Medulla oblongata (tissue), 1 donor: Measurements from ENCODE around the gene IFITM10.

Experiments
- DNase-seq: peaks from one replicate; pipeline ENCODE4 v3.0.0-alpha.2; 2015; ENCODE audit errors: extremely low spot score

Gene IFITM10

DNA sequence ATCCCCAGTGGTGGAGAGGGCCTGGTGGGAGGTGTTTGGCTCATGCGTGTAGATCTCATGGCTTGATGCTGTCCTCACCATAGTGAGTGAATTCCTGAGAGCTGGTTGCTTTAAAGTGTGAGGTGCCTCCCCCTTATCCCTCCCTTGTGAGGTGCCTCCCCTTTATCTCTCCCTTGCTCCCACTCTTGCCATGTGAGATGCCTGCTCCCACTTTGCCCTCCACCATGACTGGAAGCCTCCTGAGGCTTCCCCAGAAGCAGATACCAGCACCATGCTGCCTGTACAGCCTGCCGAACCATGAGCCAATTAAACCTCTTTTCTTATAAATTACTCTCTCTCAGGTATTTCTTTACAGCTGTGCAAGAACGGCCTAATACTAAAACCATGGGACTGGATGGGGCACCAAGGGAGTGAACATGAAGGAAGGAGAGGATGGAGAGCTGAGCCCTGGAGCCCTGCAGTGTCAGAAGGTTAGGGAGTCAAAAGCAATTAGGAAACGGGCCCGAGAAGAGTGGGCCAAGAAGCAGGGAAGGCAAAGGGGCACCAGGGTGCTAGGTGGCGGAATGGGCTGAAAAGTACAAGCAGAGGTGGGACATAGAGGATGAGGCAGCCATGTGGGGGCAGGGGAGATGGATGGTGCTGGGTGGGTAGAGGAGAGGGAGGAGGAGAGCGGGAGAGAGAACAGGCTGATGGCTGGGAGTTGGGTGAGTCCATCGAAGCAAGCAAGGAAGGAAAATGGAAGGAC is 9.4 kb downstream of the IFITM10 start:
- no peak for DNase-seq

GRCh38 chr11:1739576-1739975 is 10.8 kb downstream of the IFITM10 start:
- DNase-seq = no peak

DNA sequence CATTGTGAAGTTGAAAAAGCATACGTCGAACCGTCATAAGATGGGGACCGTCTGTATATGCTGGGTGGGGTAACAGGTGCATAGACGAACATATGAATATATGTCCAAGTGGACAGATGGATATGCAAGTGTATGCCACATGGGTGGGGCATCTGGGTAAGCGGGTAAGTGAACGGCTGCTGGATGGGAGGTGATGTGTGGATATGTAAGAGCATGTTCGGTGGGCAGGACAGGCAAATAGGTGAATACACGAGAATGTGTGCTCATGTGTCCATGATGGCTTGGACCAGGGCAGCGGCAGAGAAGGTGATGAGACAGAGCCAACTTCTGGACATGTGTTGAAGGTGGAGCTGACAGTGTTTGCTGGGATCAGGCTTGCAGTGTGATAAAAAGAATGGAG is 12.0 kb downstream of the IFITM10 start:
- no peak for DNase-seq

- no peak for DNase-seq
Observed at GRCh38 chr11:1737080-1737757, 13.2 kb downstream of the IFITM10 start.

GRCh38 chr11:1736447-1736992 is 13.9 kb downstream of the IFITM10 start:
- no peak for DNase-seq

DNA sequence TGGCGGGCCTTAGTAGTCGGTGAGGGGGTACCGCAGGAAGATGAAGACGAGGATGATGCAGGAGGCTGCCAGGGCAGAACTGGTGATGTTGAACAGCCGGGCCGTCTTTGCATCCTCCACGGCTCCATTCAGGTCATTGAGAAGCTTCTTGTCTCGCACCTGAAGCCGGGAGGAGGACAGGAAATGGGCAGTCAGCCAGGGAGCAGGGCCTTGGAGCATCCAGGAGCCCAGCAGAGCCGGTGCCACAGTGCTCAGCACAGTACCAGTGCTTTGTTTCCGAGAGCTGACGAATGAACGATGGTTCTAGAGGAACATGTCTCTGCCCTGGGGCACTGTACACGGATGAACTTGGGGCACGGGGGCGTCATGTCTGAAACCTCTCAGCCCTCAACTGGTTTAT is 15.1 kb downstream of the IFITM10 start:
- DNase-seq = no peak

- DNase-seq = no peak
Observed at GRCh38 chr11:1734641-1735081, 15.7 kb downstream of the IFITM10 start.

DNA sequence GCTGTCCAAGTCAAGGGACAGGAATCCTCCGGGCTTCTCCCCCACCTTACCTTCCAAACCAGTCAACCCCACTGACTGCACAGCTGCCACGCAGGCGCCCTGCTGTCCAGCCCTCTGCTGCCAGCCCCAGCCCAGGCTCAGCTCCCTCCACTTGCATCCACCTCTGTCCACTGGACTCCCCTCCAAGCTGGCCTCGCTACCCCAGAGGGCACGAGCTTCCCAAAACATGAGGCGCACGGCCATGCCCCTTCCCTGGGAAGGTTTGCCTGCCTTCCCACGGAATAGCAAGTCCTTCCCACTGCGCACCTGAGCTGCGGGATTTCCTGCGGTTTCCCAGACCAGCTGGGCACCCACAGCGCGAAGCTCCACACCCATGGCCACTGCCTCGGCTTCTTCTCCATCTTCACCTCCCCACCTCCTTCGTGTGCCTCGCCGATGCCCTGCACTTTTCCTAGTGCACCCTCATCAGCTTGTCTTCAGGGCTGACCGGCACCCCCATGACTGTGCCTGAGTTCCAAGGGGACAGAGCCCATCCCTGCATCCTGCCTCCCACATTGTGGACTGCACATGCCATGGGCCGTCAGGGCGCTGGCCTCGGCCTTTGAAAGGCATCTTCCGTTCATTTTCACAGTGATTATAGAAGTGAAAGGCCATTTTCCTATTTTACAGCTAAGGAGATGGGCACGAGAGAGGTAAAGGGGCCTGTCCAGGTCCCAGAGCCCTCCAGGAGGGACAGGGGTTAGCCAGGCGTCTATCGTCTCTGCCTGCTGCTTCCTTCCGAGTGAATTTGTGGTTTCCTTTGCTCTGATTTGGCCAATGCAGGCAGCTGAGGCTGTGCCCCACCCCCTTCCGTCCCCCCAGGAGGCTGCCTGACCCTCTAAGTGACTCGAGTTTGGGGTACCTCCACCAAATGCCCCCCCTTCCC is 16.4 kb downstream of the IFITM10 start:
- no peak for DNase-seq

- DNase-seq = no peak
Observed at GRCh38 chr11:1733009-1733715, 17.2 kb downstream of the IFITM10 start.

DNA sequence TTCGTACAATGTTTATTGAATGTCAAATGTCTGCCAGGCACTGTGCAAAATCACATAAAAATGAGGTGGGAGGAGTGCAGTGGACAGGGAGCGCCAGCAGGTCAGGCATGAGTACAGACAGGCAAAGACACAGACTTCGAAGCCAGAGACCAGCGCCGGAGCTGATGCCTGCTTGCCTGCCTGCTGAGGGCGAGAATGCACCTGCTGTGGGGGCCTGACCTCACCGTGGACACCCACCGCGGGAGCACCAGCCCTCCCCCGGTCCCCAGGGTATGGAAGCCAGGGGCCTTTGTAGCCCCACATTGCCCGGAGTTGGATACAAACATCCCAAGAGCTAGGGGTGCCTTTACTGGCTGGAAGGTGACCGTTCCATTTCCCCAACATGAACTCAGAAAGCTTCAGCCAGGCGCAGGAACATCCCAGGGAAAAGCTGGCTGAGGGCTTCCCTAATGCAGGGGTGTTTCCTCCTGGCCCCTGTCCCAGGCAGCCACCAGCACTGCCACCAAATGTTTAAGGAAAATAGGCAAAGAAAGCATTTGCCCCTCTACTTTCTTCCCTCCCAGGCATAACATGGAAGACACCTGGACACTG is 17.9 kb downstream of the IFITM10 start:
- DNase-seq = no peak

- DNase-seq = no peak
Observed at GRCh38 chr11:1731451-1732059, 18.8 kb downstream of the IFITM10 start.

DNA sequence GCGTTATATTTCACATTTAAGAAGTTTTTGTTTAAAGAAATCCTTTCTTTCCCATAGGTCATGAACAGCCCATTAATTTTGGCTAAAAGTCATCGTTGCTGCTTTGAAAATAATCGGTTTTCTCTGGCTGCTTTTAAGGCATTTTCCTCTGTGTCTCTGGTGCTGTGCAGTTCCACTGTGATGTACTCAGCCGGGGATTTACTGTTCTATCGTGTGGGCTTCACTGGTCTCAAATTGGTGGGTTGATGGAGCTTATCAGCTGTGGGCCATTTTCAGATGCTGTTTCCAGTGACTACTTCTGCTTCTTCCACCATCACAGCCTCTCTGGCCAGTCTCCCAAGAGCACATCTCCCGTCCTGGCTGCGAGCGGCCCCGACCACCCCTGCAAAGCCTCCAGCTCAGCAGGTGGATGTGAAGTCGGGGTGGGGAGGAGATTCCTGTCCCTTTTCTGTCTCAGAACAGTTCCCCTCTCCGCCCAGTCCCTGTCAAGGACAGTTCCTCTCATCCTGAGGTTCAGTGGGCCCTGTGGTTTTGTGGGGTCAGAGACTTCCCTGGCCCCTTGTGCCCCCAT is 20.3 kb downstream of the IFITM10 start:
- no peak for DNase-seq

DNA sequence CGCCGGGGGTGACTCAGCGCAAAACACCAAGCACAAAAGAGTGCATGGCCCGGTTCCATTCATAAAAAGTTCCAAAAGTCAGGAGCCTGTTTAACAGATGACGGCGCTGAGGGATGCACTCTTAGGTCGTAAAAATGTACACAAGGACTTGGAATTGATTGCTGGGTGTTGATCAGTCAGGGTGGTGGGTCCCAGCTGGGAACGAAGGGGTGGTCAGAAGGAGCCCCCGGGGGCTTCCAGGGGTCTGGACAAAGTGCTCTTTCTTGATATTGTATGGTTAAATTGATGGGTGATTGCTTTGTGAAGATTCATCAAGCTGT is 20.7 kb downstream of the IFITM10 start:
- DNase-seq = no peak

DNA sequence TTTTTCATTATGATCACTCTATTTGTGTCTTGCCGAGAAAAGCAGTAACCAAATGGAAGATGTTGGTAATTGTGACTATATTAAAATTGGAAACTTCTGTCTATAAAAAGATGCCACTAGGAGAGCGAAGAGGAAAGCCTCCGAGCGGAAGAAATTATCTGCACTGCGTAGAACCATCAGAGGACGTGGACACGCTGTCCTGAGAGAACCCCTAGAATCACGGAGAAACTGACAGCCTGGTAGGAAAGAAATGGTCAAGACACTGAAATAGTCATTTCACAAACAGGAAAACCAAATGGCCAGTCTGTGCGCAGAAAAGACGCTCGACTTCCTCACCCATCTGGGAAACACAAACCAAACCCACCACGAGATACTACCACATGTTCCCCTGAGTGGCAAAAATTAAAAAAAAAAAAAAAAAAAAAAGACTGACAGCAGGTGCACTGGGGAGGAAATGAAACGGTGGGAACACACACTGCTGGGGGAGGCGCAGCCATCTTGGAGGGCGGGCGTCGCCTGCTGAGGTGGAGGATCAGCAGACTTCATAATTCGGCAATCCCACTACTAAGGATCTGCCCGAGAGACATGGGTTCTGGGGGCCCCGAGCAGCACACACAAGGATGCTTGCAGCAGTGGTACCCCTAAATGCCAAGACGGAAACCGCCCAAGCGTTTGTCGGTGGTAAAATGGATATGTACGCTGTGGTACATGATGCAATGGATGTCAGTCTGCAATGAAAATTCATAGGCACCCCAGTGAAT is 21.3 kb downstream of the IFITM10 start:
- DNase-seq = peak; percentile 46

DNA sequence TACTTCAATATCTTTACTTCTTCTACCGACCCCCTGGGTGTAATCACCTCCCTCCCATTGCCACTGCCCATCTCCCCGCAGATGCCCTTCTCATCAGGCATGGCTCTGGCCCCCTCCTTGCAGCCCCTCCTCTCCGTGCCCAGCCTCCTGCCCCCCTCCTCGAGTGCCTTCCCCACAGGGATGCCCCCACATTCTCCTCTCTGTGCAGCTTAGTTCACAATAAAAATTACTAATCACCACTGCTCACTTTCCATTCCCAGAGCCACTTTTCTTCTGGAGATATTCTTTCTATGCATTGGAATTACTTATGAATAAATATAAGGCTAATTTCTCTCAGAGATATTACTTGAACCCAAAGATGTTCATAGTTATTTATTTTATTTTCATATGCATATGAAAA is 22.1 kb downstream of the IFITM10 start:
- DNase-seq = no peak

GRCh38 chr11:1727861-1728260 is 22.5 kb downstream of the IFITM10 start:
- DNase-seq = no peak

- no peak for DNase-seq
Observed at GRCh38 chr11:1727096-1727690, 23.2 kb downstream of the IFITM10 start.

GRCh38 chr11:1719781-1720180 is 30.6 kb downstream of the IFITM10 start:
- DNase-seq = no peak

DNA sequence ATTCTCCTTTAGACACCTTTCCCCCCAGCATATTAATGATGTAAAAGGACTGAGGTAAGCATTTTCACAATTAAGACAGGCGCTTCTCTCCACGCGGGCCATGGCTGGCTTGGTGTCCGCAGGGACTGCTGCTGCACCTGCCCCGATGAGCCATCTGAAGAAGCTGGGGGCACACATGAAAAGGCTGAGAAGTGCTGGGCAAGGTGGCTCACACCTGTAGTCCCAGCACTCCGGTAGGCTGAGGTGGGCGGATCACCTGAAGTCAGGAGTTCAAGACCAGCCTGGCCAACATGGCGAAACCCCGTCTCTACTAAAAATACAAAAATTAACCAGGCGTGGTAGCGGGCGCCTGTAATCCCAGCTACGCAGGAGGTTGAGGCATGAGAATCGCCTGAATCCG is 32.1 kb downstream of the IFITM10 start:
- no peak for DNase-seq
